Stimulated activated CD8-positive, alpha-beta memory T cell treated with anti-CD3 and anti-CD28 coated beads, Interleukin-15, amount 100 ng/mL, for 24 hours (primary cell): ENCODE results near the gene TEC.
A peak's percentile ranks its signal among the peaks of the same experiment; 100 is the strongest.
"Not testable (repeated sequence)": the region's sequence is repeated elsewhere in the genome, so short reads cannot be mapped to it uniquely, and the experiment has no call there.

ENCODE experiments used
- DNase-seq: peaks from one replicate; pipeline ENCODE4 v3.0.0-alpha.2; 2020; ENCODE audit warnings: low read depth

TEC gene

GRCh38 chr4:48268956-48269860, at the start of gene TEC:
Gene TEC (minus strand): TSS chr4:48269838. CDS start chr4:48228614, 41,224 bp downstream.
- peak; percentile 6 for DNase-seq

- DNase-seq, result no peak
Observed at GRCh38 chr4:48315728-48316630, 46.3 kb upstream of the TEC start.

GRCh38 chr4:48314746-48315145, 45.1 kb upstream of the TEC start:
- DNase-seq, result not testable (repeated sequence)

DNA sequence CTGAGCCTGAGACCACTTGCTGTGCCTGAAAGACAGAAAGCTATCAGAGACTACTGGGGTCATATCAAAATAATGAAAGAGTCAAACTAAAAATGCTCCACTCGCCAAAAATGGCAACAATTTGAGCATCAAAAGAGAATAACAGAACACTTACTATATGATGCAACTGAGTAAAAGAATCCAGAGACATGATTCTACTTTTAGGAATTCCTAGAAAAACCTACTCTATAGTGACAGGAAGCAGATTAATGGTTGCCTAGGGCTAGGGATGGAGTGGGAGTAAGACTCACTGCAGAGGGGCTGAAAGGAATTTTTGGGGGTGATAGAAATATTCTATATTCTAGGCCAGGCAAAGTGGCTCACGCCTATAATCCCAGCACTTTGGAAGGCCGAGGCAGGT, 42.3 kb upstream of the TEC start:
- no peak for DNase-seq

DNA sequence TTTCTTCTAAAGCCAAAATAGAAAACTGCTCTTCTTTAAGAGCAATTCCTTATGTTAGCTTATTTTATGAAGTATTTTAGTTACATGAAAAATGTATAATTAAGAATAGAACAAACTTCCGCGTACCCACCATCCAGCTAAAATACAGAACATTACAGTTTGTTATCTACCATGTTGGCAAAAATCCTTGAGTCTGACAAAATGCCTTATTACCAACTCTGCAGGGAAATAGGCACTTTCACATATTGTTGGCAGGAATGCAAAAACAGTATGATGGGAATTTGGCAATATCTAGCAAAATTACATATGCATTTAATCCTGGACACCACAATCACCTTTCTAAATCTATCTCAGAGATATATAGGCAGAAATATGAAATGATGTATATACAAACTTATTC, 39.3 kb upstream of the TEC start:
- DNase-seq, result no peak

DNA sequence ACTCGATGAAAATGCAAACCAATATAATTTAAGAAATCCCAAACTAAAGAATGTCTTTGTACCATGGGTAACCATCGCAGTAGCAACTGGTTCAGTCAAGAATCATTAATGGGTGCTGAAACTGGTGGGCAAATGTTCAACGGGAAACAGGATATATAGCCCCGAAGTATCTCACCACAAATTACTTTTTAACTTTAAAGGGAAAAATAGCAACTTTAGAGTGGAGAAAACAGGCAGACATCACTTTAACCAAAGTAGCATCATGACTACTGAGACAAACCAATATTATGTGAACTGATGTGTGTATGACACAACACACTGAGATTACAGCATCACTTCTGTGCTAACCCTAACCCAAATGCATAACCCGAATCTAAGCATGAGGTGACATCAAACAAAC, 37.9 kb upstream of the TEC start:
- no peak for DNase-seq

GRCh38 chr4:48305508-48305907, 35.9 kb upstream of the TEC start:
- DNase-seq, result no peak

GRCh38 chr4:48300004-48300403, 30.4 kb upstream of the TEC start:
- DNase-seq, result no peak

GRCh38 chr4:48299560-48299959, 29.9 kb upstream of the TEC start:
- DNase-seq, result no peak

DNA sequence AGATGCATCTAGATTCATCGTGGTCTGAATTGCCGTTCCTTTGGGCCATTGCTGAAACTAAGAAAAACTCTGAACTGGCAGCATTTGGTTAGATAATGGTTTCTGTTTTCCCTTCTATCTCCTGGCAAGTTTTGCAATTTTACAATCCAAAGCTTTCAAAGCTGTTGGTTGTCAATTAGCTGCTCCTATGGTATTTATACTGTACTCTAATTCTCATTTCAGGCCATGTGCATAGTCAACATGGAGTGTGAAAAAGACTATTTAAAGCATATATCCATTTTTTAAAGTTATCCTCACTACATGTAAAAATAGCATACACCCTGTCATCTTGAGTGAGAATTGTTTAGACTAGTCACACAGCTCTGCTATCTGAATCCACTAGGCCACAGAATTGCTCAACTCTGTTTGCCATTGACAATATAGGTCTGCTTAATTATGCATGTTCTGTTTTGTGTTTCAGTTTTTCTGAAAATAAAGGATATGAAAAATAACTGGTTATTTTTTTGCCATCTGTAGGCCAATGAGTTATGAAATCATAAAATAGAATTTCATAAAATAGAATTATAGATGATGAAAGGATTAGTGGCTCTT, 27.7 kb upstream of the TEC start:
- DNase-seq, result no peak

DNA sequence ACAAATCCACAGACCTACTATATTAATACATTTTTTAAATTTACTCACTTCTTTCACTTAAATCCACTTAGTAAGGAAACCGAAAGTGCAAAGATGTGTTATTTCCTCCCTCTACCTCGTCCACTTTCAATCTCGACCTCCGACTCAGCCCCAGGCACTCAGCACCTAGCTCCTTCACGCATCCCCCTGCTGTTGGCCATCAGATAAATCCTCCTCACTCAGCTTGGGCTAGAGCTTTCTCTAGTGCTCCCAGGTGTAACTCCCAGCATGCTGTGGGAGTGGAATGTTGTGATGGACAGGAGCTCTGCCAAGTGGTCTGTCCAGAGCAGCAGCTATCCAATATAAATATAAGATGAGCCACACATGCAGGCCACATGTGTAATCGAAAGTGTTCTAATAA, 26.7 kb upstream of the TEC start:
- DNase-seq, result no peak

DNA sequence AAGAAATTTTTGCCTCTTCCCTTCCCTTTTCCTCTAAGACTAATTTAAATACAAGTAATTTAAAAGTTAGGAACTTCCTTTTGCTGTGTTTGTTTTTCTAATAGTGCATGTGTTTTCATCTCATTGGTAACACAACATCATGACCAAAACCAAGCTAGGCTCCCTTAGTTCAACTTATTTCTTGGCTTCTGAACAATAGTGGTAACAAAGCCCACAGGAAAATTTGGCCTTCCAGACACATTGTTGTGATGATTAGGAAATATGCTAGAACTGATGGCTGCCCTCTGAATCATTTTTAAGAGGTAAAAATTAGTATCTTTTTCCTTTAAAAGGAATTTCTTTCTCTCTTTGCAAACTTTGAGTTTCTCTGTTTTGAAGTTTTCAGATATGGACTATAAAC, 25.5 kb upstream of the TEC start:
- DNase-seq, result no peak

DNA sequence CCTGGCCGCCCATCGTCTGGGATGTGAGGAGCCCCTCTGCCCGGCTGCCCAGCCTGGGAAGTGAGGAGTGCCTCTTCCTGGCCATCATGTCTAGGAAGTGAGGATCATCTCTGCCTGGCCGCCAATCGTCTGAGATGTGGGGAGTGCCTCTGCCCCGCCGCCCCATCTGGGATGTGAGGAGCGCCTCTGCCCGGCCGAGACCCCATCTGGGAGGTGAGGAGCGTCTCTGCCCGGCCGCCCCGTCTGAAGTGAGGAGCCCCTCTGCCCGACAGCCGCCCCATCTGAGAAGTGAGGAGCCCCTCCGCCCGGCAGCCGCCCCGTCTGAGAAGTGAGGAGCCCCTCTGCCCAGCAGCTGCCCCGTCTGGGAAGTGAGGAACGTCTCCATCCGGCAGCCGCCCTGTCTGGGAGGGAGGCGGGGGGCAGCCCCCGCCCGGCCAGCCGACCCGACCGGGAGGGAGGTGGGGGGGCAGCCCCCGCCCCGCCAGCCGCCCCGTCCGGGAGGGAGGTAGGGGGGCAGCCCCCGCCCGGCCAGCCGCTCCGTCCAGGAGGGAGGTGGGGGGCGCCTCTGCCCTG, 22.7 kb upstream of the TEC start:
- DNase-seq, result not testable (repeated sequence)

DNA sequence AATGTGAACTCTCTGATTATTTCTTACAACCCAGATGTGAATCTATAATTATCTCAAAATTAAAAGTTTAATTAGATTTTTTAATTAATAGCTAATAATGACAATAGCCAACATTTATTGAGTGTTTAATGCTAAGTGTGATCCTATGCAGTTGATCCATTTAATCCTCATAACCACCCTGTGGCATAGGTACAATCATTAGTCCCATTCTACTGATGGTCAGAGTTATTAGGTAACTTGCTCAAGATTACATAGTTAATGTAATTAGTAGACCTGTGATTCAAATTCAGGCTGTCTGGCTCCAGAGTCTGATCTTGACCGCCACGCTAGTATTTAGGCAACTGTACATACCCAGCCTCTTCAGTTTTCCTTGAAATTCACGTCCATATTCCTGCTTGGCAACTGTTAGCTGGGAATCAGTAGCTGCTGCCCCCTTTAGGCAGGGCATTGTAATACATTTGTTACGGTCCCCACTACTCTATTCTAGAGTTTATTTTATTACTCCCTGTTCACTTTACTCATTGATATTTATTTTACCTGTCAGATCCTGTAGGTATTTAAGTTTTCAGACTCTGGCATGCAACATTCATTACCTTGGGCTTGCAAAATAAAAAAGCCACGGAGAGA, 20.6 kb upstream of the TEC start:
- DNase-seq, result no peak

- not testable (repeated sequence) for DNase-seq
Observed at GRCh38 chr4:48286060-48286459, 16.4 kb upstream of the TEC start.

GRCh38 chr4:48285640-48286039, 16.0 kb upstream of the TEC start:
- DNase-seq, result not testable (repeated sequence)

GRCh38 chr4:48275686-48276085, 6.0 kb upstream of the TEC start:
- no peak for DNase-seq

GRCh38 chr4:48275247-48275646, 5.6 kb upstream of the TEC start:
- no peak for DNase-seq

GRCh38 chr4:48271626-48272025, 2.0 kb upstream of the TEC start:
- DNase-seq, result no peak

DNA sequence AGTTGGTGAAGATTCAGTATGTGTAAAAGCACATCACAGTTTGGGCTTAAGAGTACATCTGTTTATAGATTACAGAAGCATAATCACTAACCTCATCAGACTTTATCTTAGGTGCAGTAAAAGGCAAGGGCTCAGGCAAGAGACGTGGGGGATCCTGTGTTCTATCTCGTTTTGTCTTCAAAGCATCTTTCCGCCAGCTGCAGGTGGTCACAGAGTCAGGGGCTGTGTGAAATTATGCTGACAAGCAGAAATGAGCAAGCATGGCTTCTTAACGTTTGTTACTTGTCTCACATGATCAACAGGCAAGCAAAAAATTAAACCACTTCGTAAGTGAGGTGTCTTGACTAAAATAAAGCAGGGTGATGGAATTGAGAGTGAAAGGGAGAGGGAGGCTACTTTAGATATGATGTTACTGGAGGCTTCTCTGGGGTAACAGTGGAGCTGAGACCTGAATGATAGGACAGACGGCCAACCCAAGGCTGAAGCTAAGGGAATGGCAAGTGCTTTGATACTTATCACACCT, 1.4 kb upstream of the TEC start:
- DNase-seq, result no peak

- DNase-seq, result no peak
Observed at GRCh38 chr4:48270523-48270897, 872 bp upstream of the TEC start.
